Measurements from ENCODE around the gene SNW1.
"Not testable (repeated sequence)": the region's sequence is repeated elsewhere in the genome, so short reads cannot be mapped to it uniquely, and the experiment has no call there.

SNW1 gene

GRCh38 chr14:77760381-77761204 is at the start of gene SNW1:
SNW1 (minus strand) TSS chr14:77761156; CDS start chr14:77761127, 29 bp downstream.
- DNase-seq (ENCODE audit: insufficient read length, low spot score) (peak; percentile 70), FAIRE-seq (peak; percentile 93)
- peak; percentile 28; the same call in 1 of the 2 replicates for TF ChIP-seq POLR2A (IDR thresholded peaks at IDR 0.05; ENCODE audit: low read depth, low read length)

GRCh38 chr14:77809011-77809410 is 48.1 kb upstream of the SNW1 start:
- DNase-seq (ENCODE audit: insufficient read length, low spot score): no peak
- no peak for FAIRE-seq
- TF ChIP-seq POLR2A (IDR thresholded peaks at IDR 0.05; ENCODE audit: low read depth, low read length): no peak

DNA sequence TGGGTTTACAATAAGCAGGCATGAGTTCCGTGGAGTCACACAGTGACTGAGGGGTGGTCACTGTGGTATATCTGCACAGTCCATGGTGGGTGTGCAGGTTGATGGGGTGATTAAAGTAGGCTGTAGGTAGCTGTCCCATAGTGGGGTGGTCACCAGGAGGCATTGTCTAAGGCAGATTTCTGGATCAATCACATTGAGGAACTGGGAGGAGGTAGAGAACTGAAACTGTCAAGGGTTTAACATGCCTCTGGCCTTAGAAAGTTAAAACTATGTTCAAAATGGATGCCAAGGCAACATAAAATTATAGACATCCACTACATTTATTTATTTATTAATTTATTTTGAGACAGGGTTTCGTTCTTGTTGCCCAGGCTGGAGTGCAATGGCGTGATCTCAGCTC is 47.3 kb upstream of the SNW1 start:
- FAIRE-seq: no peak
- DNase-seq (ENCODE audit: insufficient read length, low spot score): no peak
- no peak for TF ChIP-seq POLR2A (IDR thresholded peaks at IDR 0.05; ENCODE audit: low read depth, low read length)

- no peak for DNase-seq (ENCODE audit: insufficient read length, low spot score)
- TF ChIP-seq POLR2A (IDR thresholded peaks at IDR 0.05; ENCODE audit: low read depth, low read length): no peak
- FAIRE-seq: no peak
Measured at GRCh38 chr14:77805706-77806105, 44.8 kb upstream of the SNW1 start.

DNA sequence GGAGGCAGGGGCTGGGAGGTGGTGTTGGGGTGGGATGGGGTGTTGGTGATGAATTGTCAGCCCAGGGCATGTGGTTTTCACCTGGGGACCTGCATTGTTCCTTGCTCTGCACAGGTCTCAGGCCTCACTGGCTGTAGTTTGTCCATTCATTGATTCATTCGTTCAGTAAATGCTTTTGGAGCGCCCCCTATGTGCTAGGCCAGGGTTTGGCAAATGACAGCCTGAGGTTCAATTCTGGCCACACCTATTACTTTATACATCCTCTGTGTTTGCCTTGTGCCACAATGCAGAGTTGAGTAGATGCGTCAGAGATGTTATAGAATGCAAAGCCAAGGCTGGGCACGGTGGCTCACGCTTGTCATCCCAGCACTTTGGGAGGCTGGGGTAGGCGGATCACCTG is 43.6 kb upstream of the SNW1 start:
- TF ChIP-seq POLR2A (IDR thresholded peaks at IDR 0.05; ENCODE audit: low read depth, low read length): no peak
- no peak for FAIRE-seq
- peak; percentile 13 for DNase-seq (ENCODE audit: insufficient read length, low spot score)

GRCh38 chr14:77800814-77801213 is 39.9 kb upstream of the SNW1 start:
- TF ChIP-seq POLR2A (IDR thresholded peaks at IDR 0.05; ENCODE audit: low read depth, low read length): no peak
- no peak for DNase-seq (ENCODE audit: insufficient read length, low spot score)
- no peak for FAIRE-seq

DNA sequence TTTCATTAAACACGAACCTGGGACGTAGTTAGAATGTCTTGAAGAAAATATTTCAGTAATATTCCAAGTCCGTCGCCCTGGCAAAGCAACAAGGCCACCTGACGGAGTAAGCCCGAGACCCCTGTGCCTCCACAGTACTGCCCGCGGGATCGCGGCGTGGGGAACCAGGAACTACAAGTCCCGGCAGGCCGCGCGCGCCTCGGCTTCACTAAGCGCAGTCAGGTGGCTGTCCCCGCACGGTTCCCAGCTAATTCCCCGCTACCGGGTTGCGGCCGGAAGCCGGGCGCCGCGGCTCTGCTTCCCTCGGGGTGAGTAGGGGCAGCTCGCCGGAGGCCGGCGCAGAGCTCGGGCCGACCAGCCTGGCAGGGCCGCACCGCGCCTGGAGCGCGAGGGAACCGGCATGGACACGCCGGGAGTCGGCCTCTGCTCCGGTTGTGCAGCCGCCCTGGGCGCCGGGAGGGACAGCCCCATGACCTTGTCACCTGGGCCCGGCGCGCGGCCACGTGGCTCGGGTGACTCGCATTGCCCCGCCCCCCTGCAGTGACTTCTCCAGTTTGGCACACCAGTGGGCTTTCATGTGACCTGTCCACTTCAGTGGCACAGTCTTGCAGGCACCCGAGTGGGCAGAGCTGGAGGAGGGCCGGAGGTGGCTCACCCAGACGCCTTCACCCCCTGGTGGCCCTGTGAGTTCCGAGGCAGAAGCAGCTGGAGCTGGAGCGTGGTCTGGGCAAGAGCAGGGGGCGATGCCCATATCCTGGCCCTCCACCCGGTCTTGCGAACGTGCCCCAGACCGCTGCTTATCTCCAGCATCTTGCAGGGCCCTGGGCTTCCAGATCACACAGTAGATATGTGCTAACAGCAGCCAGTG is 39.1 kb upstream of the SNW1 start, which contains the start of gene ADCK1:
Gene ADCK1 (plus strand): TSS at position 247 of the 868 bp plus-strand sequence. CDS start 18,870 bp downstream, outside the sequence.
- peak; percentile 28 for TF ChIP-seq POLR2A (IDR thresholded peaks at IDR 0.05; ENCODE audit: low read depth, low read length)
- no peak for FAIRE-seq

GRCh38 chr14:77799456-77799855 is 38.5 kb upstream of the SNW1 start:
- FAIRE-seq; DNase-seq (ENCODE audit: insufficient read length, low spot score): not testable (repeated sequence)

More for the DNA sequence above, 39.1 kb upstream of the SNW1 start, which contains the start of gene ADCK1:
- DNase-seq (ENCODE audit: insufficient read length, low spot score): peak; percentile 72

DNA sequence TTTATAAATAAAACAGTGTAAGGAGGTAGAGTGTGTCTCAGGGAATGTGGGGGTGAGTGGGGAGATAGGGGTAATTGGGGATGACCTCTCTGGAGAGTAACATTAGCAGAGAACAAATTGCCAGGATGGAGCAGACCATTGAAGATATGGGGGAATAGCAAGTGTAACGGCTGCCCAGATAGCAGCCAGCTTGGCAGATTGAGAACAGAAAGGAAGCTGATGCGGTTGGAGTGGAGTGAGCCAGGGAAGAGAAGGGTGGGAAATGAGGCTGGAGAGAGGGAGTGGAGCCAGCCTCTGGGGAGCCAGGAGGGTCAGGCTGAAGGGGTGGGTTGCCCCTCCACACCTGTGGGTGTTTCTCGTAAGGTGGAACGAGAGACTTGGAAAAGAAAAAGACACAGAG is 33.4 kb upstream of the SNW1 start:
- no peak for FAIRE-seq
- no peak for DNase-seq (ENCODE audit: insufficient read length, low spot score)
- TF ChIP-seq POLR2A (IDR thresholded peaks at IDR 0.05; ENCODE audit: low read depth, low read length): no peak

DNA sequence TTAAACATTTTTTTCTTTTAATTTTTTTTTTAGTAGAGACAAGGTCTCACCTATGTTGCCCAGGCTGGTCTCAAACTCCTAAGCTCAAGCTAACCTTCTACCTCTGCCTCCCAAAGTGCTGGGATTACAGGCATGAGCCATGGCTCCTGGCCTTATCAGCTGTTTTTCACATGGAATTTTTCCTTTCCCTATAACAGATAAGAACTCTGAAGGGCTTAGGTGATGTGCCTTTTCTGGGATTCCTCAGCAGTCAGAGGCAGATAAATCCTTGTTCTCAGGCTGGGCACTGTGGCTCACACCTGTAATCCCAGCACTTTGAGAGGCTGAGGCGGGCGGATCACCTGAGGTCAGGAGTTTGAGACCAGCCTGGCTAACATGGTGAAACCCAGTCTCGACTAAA is 32.3 kb upstream of the SNW1 start:
- not testable (repeated sequence) for FAIRE-seq; DNase-seq (ENCODE audit: insufficient read length, low spot score)

GRCh38 chr14:77791225-77791600 is 30.3 kb upstream of the SNW1 start:
- FAIRE-seq (no peak), DNase-seq (ENCODE audit: insufficient read length, low spot score) (no peak)

DNA sequence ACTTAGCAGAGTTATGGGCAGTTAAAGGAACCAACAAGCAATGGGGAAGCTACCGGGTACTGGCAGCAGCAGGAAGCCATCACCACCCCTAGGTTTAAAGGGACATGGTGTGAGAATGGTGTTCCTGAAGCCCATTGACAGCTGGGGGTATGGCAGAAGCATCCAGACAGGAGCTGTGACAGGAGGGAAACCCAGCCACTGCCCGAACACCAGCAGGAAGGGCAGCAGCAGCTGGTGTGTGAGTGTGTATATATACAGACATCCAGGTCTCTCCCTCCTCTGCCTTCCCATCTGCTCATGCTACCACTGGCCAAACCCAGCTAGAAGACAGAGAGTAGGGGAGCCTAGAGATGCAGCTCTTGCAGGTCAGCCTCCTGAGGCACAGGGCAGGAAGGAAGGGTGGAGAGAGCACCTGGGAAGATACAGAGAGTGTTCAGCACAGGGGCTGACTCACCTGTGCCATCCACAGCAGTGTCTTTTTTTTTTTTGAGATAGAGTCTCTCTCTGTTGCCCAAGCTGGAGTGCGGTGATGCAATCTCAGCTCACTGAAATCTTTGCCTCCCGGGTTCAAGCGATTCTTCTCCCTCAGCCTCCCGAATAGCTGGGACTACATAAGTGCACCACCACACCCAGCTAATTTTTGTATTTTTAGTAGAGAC is 29.7 kb upstream of the SNW1 start:
- FAIRE-seq (no peak), DNase-seq (ENCODE audit: insufficient read length, low spot score) (no peak)
- TF ChIP-seq POLR2A (IDR thresholded peaks at IDR 0.05; ENCODE audit: low read depth, low read length): no peak

More at GRCh38 chr14:77791225-77791600, 30.3 kb upstream of the SNW1 start:
- TF ChIP-seq POLR2A (IDR thresholded peaks at IDR 0.05; ENCODE audit: low read depth, low read length): no peak

DNA sequence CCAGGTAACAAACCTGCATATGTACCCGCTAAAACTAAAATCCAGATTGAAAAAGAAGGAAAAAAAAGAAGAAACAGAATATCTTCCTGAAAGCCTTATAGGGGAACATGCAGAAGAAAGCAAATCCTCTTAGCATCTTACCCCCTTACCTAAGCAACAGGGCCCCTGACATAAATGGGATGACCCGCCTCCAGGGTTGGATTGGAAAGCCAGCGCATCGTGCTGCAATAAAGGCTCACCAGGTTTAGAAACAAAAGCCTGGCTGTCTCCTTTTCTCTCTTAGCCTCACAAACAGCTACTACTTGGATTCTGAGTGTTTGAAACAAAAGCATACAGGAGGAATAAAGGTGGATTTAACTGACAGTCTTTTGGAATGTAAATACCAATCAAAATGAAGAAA is 25.2 kb upstream of the SNW1 start:
- no peak for TF ChIP-seq POLR2A (IDR thresholded peaks at IDR 0.05; ENCODE audit: low read depth, low read length)
- DNase-seq (ENCODE audit: insufficient read length, low spot score): no peak
- no peak for FAIRE-seq

GRCh38 chr14:77782202-77782601 is 21.2 kb upstream of the SNW1 start:
- FAIRE-seq (no peak), DNase-seq (ENCODE audit: insufficient read length, low spot score) (no peak)
- no peak for TF ChIP-seq POLR2A (IDR thresholded peaks at IDR 0.05; ENCODE audit: low read depth, low read length)

DNA sequence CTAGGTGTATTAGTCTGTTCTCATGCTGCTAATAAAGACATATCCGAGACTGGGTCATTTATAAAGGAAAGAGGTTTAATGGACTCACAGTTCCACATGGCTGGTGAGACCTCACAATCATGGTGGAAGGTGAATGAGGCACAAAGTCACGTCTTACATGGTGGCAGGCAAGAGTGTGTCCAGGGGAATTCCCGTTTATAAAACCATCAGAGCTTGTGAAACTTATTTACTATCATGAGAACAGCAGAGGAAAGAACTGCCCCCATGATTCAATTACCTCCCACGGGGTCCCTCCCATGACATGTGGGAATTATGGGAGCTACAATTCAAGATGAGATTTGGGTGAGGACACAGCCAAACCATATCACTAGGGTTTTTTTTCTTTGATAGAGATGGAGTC is 13.0 kb upstream of the SNW1 start:
- not testable (repeated sequence) for FAIRE-seq; DNase-seq (ENCODE audit: insufficient read length, low spot score)

DNA sequence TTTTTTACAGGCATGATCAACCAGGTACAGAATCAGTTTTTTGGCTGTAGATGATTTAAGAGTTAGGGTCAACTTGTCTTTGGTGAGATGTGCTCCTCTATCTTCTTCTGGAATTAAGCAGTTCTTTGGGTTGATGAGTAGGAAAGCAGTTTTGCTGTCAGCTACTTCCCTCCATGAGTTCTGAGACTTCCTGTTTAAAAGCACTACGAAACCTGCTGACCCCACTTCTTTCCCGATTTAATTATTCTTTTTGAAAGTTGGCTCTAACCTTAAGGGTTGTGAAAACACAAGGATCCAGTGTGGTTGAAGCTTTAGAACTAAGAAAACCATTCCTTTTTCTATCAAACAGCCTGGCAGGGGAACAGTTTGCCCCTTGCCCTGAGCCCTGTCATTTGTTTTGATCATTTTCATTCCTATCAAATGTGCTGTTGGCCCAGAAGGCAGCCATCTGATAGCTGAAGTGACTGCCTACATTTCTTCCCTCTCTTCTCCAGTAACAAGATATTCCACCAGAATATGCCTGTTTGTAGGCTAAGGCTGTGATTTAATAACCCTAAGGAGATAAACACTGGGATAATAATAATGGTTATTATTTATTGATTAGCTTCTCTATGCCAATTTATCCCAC is 7.6 kb upstream of the SNW1 start:
- FAIRE-seq: peak; percentile 82
- DNase-seq (ENCODE audit: insufficient read length, low spot score): not testable (repeated sequence)
